HS-27A (cell line): ENCODE data around the gene KNOP1.
"Not testable (repeated sequence)": the region's sequence is repeated elsewhere in the genome, so short reads cannot be mapped to it uniquely, and the experiment has no call there.

ENCODE experiments used
- DNase-seq: peaks from one replicate; pipeline ENCODE4 v3.0.0-alpha.2; 2012; ENCODE audit warnings: low read depth, missing footprints

Gene KNOP1

DNA sequence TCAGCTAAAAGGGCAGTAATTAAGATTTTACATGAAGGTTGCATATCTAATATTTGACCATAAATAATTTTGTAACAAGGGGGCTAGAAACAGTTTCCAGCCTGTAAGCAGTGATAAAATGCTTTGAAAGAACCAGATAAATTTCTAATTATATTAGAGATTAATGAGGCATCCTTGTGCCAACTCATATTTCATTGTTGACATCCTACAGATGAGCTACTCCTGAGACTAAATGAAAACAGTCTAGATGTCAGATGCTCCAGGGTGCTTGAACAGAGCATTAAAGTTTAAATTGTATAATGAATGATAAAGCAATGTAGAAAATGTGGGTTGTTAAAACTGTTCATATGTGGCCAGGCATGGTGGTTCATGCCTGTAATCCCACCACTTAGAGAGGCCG is 23.3 kb upstream of the KNOP1 start:
- no peak for DNase-seq

DNA sequence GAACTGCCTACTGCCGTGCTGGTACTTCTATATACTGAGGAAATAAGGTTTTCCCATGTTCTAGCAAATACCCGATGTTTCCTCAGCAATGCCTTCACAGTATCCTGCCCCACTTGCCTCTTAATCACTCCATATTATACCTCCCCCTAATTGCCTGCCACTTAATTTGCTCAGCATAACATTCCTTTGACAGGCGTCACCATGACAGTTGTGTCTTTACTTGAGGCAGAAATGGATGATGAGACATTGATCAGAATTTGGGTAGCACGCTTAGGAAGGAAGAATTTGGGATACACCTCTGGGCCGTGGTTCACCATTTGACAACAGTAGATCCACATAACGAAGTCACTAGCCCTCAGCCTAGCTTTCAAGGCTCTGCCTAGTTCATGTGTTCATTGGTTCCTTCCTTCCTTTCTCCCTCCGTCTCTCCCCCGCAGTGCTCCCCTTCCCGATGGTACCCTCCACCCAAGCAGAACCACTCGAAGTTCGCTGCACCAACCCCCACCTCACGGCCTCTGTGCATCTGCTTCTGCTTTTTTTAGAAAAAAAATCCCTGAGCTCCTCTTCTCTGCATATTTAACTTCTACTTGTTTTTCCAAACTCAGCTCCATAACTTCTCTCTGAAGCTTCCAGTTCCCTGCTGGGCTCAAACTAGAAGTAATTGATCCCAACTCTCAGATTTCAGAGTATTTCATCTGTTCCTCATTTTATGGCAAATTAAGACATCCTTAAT is 19.4 kb upstream of the KNOP1 start:
- DNase-seq: no peak

- DNase-seq: no peak
Observed at GRCh38 chr16:19735074-19735867, 17.2 kb upstream of the KNOP1 start.

GRCh38 chr16:19733551-19733950 is 15.5 kb upstream of the KNOP1 start:
- no peak for DNase-seq

DNA sequence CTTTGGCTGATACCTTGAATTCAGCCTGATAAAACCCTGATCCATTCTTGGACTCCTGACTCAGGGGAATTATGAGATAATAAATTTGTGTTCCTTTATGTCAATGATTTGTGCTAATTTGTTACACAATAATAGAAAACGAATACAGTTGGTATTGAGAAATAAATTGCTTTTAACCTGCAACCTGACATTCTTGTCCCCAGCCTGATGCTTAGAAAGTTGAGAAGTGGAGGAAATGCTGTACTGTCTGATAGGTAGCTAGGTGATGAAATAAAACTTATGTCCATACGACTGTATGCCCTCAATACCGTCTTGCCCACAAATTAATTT is 10.6 kb upstream of the KNOP1 start:
- no peak for DNase-seq

DNA sequence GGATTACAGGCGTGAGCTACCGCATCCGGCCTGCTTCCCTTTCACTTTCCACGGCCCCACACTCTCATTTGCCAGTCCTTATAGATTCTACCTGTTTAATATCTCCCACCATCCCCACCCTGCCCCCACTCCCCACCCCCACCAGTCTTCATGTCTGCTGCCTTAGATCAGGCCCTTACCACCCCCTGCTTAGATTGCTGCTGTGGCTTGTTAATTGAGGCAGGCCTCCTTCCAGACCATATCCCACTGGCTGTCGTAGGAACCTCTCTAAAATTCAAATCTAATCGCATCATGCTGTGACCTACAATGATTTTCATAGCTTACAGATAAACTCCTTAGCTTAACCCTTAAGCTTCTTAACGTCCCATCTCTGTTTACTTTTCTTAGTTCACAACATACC is 5.0 kb upstream of the KNOP1 start:
- no peak for DNase-seq

GRCh38 chr16:19722269-19722952 is 4.4 kb upstream of the KNOP1 start:
- DNase-seq: no peak

- no peak for DNase-seq
Observed at GRCh38 chr16:19718624-19718965, 568 bp upstream of the KNOP1 start.

GRCh38 chr16:19717314-19717713 is 713 bp downstream of the KNOP1 start:
- no peak for DNase-seq

GRCh38 chr16:19716728-19717127 is 1.3 kb downstream of the KNOP1 start:
- DNase-seq: not testable (repeated sequence)

- no peak for DNase-seq
Observed at GRCh38 chr16:19716183-19716582, 1.8 kb downstream of the KNOP1 start.

- no peak for DNase-seq
Observed at GRCh38 chr16:19715566-19715965, 2.5 kb downstream of the KNOP1 start.

GRCh38 chr16:19713697-19714096 is 4.3 kb downstream of the KNOP1 start:
- no peak for DNase-seq

DNA sequence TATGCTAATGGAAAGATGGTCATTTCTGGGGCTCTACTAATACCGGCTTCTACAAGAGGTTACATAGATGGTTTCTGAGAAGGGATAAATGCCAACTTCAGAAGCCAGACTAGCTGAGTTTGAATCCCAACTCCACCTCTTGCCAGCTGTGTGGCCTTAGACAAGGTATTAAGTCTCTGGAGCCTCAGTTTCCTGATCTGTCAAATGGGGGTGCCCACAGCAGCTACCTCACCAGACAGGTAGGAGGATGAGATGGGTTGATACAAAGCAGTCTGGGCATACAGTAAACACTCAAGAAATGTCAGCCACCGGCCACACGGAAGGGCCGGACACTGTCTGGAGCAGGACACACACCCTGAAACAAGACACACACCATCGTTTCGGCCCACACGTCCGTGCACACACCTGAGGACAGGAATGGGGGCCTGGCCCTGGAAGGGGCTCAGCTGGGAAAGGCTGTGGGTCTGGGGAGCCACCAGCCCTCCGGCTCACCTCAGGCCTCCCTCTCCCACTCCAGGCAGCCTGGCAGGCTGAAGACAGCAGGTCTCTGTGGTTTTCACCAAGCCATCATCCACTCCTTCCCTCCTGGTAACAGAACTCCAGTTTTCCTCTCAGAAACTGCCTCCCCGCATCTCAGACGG is 5.5 kb downstream of the KNOP1 start:
- DNase-seq: no peak

DNA sequence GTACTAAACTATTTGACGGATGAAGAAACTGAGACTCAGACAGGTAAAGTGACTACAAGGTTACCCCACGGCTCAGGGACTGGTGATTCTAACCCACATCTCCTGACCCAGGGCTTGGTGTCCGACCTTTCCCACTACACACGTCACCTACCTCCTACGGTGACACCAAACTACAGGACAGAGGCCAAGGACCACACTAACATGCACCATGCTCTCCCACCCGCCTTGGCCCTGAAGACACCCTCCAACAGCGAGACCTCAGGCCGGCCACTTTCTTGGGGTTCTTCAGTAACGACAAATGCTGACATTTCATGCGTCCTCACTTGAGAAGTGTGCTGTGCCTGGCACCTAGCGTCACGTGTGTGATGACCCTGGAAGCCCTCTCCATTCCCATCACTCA is 6.4 kb downstream of the KNOP1 start:
- no peak for DNase-seq

GRCh38 chr16:19710991-19711545 is 7.0 kb downstream of the KNOP1 start:
- no peak for DNase-seq

GRCh38 chr16:19710191-19710908 is 7.7 kb downstream of the KNOP1 start:
- DNase-seq: no peak

DNA sequence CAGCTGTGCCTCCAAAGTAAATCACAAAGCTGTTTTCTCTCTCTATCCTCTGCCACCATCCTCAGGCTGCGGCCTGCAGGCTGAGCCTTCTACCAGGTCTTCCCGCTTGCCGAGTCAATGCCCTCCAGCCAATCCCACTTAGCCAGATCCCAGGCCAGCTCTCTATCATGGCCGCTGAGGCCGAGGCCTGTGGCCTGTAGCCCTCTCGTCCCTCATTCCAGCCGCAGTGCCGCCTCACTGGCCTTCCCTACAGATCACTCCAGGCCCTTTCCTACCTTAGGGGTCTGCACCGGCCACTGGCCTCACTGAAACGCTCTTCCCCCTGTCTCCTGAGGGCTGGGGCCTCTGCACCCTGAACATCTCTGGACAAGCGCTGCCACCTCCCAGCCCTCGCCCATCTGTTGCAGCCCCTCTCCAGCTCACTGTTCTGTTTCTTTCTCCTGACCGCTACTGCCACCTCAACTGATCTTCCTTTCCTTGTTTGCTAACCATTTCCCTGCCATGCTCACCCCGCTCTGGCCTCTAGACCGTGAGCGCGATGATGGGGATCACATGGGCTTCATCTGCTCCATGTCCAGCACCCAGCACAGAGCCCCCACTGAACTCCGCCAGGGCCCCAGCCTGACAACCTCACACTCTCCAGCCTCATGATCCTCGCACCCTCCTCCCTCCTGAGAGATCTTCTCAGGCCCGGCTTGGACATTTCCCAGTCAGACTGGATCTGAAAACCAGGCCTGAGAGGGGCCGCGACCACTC is 8.5 kb downstream of the KNOP1 start:
- no peak for DNase-seq

DNA sequence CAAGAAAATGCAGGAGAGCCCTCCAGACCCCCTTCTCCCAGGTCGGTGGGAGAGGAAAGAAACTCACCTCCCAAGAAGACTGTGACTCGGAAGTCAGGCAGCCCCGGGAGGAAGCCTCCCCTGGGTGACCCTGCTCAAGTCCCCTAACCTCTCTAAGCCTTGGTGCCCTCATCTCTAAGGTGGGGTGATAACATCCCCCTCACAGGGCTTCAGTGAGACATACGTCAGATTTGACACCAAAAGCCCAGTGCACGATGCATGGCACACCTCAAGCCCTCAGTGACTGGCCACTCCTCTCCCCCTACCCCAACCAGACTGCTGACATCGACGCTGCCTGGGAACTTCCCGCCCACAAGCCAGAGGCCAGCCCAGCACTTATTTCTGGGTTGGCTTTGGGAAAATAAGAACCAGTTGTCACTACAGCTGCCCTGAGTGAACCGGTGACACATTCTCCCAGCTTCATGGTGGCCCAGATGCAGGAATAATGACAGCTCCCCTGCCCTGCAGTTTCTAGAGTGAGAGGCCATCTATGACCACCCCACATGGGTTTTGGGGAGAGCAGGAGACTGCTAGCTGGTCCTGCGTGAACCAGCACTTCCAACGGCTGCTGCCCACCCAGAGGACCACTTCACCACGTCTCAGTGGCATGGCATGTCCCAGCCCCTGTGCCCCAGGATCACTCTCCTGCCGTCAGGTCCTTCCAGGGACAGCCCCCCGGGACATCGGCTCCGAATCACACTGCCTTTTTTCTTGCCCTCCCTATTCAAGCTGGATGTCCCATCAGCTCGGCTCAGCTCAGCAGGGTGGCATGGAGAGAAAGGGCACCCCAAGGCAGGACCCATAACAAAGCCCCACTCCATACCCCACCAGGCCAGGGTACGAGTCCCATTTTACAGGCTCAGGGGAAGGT is 9.5 kb downstream of the KNOP1 start:
- no peak for DNase-seq
